HEK293 (cell line): ENCODE results near the gene HNF1B.

Source experiments
- CTCF ChIA-PET: fragments of 350-600 bp; formaldehyde crosslinking; extraction: SDS; loops from one replicate; lab custom pipeline; 2021; ENCODE audit warnings: antibody characterized with exemption; lab: Yijun Ruan, JAX
- POLR2A ChIA-PET: fragments of 300-600 bp; formaldehyde crosslinking; extraction: SDS; loops from one replicate; lab custom pipeline; 2020; ENCODE audit warnings: antibody characterized with exemption, inconsistent platforms; lab: Yijun Ruan, JAX
- H3K27ac ChIP-seq: fragments of 200-500 bp; sonication (Bioruptor generic); 2 replicates; pipeline ENCODE4 v1.5.1; 2014; ENCODE audit warnings: low read depth, low read length, control low read depth, inconsistent platforms; ENCODE audit errors: extremely low read depth
- H3K36me3 ChIP-seq, 2 experiments: fragments of 200-500 bp in 1 of 2; sonication (Bioruptor generic) in 1 of 2; 1 replicate in 1 of 2; 2 replicates in 1 of 2; pipeline ENCODE4 v1.5.1; 2014 to 2017; ENCODE audit warnings: inconsistent platforms in 2 of 2, low read length in 2 of 2; ENCODE audit not compliant: control insufficient read depth in 2 of 2, insufficient read depth in 1 of 2
- H3K4me1 ChIP-seq: fragments of 200-500 bp; sonication (Bioruptor generic); 2 replicates; pipeline ENCODE4 v1.5.1; 2014; ENCODE audit warnings: mild to moderate bottlenecking, low read length, inconsistent platforms; ENCODE audit not compliant: control insufficient read depth, insufficient read depth
- H3K4me3 ChIP-seq: 2 replicates; pipeline ENCODE4 v1.5.1; 2011; ENCODE audit warnings: low read depth, mild to moderate bottlenecking, control low read depth, low read length, moderate library complexity
- H3K9me3 ChIP-seq: fragments of 200-500 bp; sonication (Bioruptor generic); 2 replicates; pipeline ENCODE4 v1.5.1; 2014; ENCODE audit warnings: low read depth, low read length, inconsistent platforms; ENCODE audit not compliant: control insufficient read depth, insufficient read depth
- EGR2 ChIP-seq: fragments of 450-650 bp; formaldehyde crosslinking; IDR thresholded peaks from 2 replicates; pipeline ENCODE4 v1.5.1; 2016; ENCODE audit warnings: low read depth, missing biosample characterization, missing genetic modification characterization
- FEZF1 ChIP-seq: fragments of 450-650 bp; formaldehyde crosslinking; IDR thresholded peaks from 2 replicates; pipeline ENCODE4 v1.5.1; 2016; ENCODE audit warnings: missing biosample characterization, missing genetic modification characterization
- OVOL3 ChIP-seq: fragments of 450-650 bp; formaldehyde crosslinking; IDR thresholded peaks from 2 replicates; pipeline ENCODE4 v1.5.1; 2016; ENCODE audit warnings: missing biosample characterization, missing genetic modification characterization
- YY2 ChIP-seq: fragments of 450-650 bp; formaldehyde crosslinking; IDR thresholded peaks from 2 replicates; pipeline ENCODE4 v1.5.1; 2016; ENCODE audit warnings: missing biosample characterization, missing genetic modification characterization
- ZBTB48 ChIP-seq: fragments of 450-650 bp; formaldehyde crosslinking; IDR thresholded peaks from 2 replicates; pipeline ENCODE4 v1.5.1; 2016; ENCODE audit warnings: missing biosample characterization, missing genetic modification characterization
- ZBTB7A ChIP-seq: fragments of 450-650 bp; formaldehyde crosslinking; IDR thresholded peaks from 2 replicates; pipeline ENCODE4 v1.5.1; 2016; ENCODE audit warnings: low read depth, missing biosample characterization, missing genetic modification characterization
- ZNF16 ChIP-seq: fragments of 450-650 bp; formaldehyde crosslinking; IDR thresholded peaks from 2 replicates; pipeline ENCODE4 v1.5.1; 2016; ENCODE audit warnings: low read depth, missing biosample characterization, missing genetic modification characterization
- ZNF2 ChIP-seq: fragments of 450-650 bp; formaldehyde crosslinking; IDR thresholded peaks from 2 replicates; pipeline ENCODE4 v1.5.1; 2016; ENCODE audit warnings: missing biosample characterization, missing genetic modification characterization
- ZNF274 ChIP-seq, 2 experiments: fragments of 200-500 bp in 1 of 2; fragments of 450-650 bp in 1 of 2; sonication (Bioruptor generic) in 1 of 2; formaldehyde crosslinking in 1 of 2; IDR thresholded peaks; 2 replicates each; pipeline versions ENCODE4 v1.5.1 to v1.6.1; 2014 to 2016; ENCODE audit warnings: borderline replicate concordance in 1 of 2, inconsistent platforms in 1 of 2, low read length in 1 of 2, missing biosample characterization in 1 of 2, missing genetic modification characterization in 1 of 2
- ZNF324 ChIP-seq: fragments of 450-650 bp; formaldehyde crosslinking; IDR thresholded peaks from 2 replicates; pipeline ENCODE4 v1.5.1; 2016; ENCODE audit warnings: missing biosample characterization, missing genetic modification characterization
- ZNF426 ChIP-seq: fragments of 450-650 bp; formaldehyde crosslinking; IDR thresholded peaks from 2 replicates; pipeline ENCODE4 v1.5.1; 2017; ENCODE audit warnings: missing biosample characterization, missing genetic modification characterization, mild to moderate bottlenecking, inconsistent platforms, moderate library complexity
- ZNF600 ChIP-seq: fragments of 450-650 bp; formaldehyde crosslinking; IDR thresholded peaks from 2 replicates; pipeline ENCODE4 v1.5.1; 2016; ENCODE audit warnings: missing biosample characterization, missing genetic modification characterization
- ZNF660 ChIP-seq: fragments of 450-650 bp; IDR thresholded peaks from 2 replicates; pipeline ENCODE4 v1.5.1; 2018; ENCODE audit warnings: missing biosample characterization, mild to moderate bottlenecking, missing genetic modification characterization
- ZNF664 ChIP-seq: fragments of 450-650 bp; formaldehyde crosslinking; IDR thresholded peaks from 2 replicates; pipeline ENCODE4 v1.5.1; 2016; ENCODE audit warnings: missing biosample characterization, missing genetic modification characterization
- ZNF777 ChIP-seq: fragments of 450-650 bp; formaldehyde crosslinking; IDR thresholded peaks from 2 replicates; pipeline ENCODE4 v1.5.1; 2017; ENCODE audit warnings: missing biosample characterization, missing genetic modification characterization, borderline replicate concordance
- ZNF785 ChIP-seq: fragments of 450-650 bp; formaldehyde crosslinking; IDR thresholded peaks from 2 replicates; pipeline ENCODE4 v1.5.1; 2016; ENCODE audit warnings: missing biosample characterization, missing genetic modification characterization
- ZNF792 ChIP-seq: fragments of 450-650 bp; formaldehyde crosslinking; IDR thresholded peaks from 2 replicates; pipeline ENCODE4 v1.5.1; 2016; ENCODE audit warnings: missing biosample characterization, missing genetic modification characterization
- ZSCAN16 ChIP-seq: fragments of 450-650 bp; formaldehyde crosslinking; IDR thresholded peaks from 2 replicates; pipeline ENCODE4 v1.5.1; 2016; ENCODE audit warnings: missing biosample characterization, missing genetic modification characterization
- TF ChIP-seq, protein P1 (sequence below): fragments of 450-650 bp; formaldehyde crosslinking; conservative IDR thresholded peaks from 2 replicates; pipeline ENCODE4 v1.5.1; 2016; ENCODE audit warnings: low read depth, missing biosample characterization, missing genetic modification characterization
- TF ChIP-seq, protein P2 (sequence below): fragments of 450-650 bp; formaldehyde crosslinking; optimal IDR thresholded peaks from 2 replicates; pipeline ENCODE3; 2016; ENCODE audit warnings: missing biosample characterization, mild to moderate bottlenecking, missing genetic modification characterization
- TF ChIP-seq, protein P3 (sequence below): fragments of 450-650 bp; formaldehyde crosslinking; IDR thresholded peaks from 2 replicates; pipeline ENCODE4 v1.5.1; 2017; ENCODE audit warnings: missing biosample characterization, missing genetic modification characterization

The HNF1B gene

DNA sequence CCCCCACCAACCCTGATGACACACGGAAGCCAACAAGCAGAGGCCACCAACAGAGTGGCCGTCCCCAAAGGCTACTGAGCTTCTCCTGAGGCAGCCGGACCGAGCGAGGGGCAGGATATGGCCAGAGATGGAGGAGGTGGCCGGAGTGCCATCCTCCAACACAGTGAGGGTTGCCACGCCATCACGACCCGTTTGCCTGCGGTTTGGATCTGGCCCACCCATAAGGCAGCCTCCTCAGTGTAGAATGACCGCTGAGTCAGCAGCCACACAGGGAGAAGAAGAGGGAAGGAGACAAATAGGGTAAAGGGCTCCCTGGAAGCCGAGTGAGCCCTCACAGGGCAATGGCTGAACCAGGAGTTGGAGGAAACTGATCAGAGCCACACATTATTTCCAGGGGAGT, 13.8 kb downstream of the HNF1B start (continued):
- TF ChIP-seq, protein P1, sequence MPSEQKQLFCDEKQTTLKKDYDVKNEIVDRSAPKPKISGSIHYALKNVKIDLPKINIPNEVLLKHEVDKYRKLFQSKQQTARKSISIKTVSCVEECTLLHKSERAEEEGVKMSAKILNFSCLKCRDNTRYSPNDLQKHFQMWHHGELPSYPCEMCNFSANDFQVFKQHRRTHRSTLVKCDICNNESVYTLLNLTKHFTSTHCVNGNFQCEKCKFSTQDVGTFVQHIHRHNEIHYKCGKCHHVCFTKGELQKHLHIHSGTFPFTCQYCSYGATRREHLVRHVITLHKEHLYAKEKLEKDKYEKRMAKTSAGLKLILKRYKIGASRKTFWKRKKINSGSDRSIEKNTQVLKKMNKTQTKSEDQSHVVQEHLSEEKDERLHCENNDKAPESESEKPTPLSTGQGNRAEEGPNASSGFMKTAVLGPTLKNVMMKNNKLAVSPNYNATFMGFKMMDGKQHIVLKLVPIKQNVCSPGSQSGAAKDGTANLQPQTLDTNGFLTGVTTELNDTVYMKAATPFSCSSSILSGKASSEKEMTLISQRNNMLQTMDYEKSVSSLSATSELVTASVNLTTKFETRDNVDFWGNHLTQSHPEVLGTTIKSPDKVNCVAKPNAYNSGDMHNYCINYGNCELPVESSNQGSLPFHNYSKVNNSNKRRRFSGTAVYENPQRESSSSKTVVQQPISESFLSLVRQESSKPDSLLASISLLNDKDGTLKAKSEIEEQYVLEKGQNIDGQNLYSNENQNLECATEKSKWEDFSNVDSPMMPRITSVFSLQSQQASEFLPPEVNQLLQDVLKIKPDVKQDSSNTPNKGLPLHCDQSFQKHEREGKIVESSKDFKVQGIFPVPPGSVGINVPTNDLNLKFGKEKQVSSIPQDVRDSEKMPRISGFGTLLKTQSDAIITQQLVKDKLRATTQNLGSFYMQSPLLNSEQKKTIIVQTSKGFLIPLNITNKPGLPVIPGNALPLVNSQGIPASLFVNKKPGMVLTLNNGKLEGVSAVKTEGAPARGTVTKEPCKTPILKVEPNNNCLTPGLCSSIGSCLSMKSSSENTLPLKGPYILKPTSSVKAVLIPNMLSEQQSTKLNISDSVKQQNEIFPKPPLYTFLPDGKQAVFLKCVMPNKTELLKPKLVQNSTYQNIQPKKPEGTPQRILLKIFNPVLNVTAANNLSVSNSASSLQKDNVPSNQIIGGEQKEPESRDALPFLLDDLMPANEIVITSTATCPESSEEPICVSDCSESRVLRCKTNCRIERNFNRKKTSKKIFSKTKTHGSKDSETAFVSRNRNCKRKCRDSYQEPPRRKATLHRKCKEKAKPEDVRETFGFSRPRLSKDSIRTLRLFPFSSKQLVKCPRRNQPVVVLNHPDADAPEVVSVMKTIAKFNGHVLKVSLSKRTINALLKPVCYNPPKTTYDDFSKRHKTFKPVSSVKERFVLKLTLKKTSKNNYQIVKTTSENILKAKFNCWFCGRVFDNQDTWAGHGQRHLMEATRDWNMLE (tag by site-specific recombination) = no peak

DNA sequence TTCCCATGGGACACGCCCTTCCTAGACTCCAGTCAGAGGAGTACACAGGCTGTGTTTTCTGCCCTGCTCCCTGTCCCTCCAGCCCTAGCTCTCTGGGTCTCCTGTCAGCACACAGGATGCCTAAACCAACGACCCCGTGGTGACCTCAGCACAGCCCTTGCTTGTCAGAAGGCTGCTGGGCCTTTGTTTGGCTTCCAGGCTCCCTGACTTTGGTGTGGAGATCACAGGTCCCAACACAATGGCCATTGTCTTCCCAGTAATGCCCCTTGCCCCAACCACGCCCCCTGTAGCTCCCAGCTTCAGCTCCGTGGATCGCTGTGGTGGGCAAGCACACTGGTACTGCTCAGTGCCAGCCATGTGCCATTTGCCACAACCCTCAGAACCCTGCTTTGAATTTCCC, 15.0 kb downstream of the HNF1B start:
- Histone ChIP-seq H3K36me3 (no peaks in the 10 kb centered on the region), H3K9me3 (no peaks in the 10 kb centered on the region), H3K4me3 (no peak overlapping the region), H3K4me1 (peaks cover 7% of the 10 kb centered on the region), H3K27ac (no peak overlapping the region)
- ChIA-PET POLR2A (no interaction called here), CTCF (interaction anchor here (0.7 to 1.7 kb wide), 2 partner anchors 17 to 61 kb away, joined by 4 to 5 read pairs; no protein-coding TSS in a partner anchor)
- TF ChIP-seq ZNF16 (tag by site-specific recombination) (no peak), EGR2 (no peak), ZNF600 (no peak), ZSCAN16 (no peak), ZNF2 (tag by site-specific recombination) (no peak), ZBTB48 (tag by site-specific recombination) (no peak), ZNF660 (no peak), ZNF792 (tag by site-specific recombination) (no peak), ZNF324 (tag by site-specific recombination) (no peak), YY2 (tag by site-specific recombination) (no peak), OVOL3 (tag by site-specific recombination) (no peak), ZNF777 (tag by site-specific recombination) (no peak), ZNF274 (IDR thresholded peaks at IDR 0.05; ENCODE audit: low read length) (no peak), ZNF274 (tag by site-specific recombination; IDR thresholded peaks at IDR 0.05; ENCODE audit: borderline replicate concordance) (no peak), ZBTB7A (no peak), ZNF785 (tag by site-specific recombination) (no peak), ZNF426 (tag by site-specific recombination) (no peak), FEZF1 (tag by site-specific recombination) (no peak), ZNF664 (tag by site-specific recombination) (no peak)
- TF ChIP-seq, protein P2, sequence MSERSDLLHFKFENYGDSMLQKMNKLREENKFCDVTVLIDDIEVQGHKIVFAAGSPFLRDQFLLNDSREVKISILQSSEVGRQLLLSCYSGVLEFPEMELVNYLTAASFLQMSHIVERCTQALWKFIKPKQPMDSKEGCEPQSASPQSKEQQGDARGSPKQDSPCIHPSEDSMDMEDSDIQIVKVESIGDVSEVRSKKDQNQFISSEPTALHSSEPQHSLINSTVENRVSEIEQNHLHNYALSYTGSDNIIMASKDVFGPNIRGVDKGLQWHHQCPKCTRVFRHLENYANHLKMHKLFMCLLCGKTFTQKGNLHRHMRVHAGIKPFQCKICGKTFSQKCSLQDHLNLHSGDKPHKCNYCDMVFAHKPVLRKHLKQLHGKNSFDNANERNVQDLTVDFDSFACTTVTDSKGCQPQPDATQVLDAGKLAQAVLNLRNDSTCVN (tag by site-specific recombination) = no peak
- TF ChIP-seq, protein P3, sequence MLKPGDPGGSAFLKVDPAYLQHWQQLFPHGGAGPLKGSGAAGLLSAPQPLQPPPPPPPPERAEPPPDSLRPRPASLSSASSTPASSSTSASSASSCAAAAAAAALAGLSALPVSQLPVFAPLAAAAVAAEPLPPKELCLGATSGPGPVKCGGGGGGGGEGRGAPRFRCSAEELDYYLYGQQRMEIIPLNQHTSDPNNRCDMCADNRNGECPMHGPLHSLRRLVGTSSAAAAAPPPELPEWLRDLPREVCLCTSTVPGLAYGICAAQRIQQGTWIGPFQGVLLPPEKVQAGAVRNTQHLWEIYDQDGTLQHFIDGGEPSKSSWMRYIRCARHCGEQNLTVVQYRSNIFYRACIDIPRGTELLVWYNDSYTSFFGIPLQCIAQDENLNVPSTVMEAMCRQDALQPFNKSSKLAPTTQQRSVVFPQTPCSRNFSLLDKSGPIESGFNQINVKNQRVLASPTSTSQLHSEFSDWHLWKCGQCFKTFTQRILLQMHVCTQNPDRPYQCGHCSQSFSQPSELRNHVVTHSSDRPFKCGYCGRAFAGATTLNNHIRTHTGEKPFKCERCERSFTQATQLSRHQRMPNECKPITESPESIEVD = no peak
